Measurements from ENCODE around the gene PANK4. TPM values are rescaled to one million over a fixed set of nuclear protein-coding genes. Genes with fewer than 3 reads are reported as not detected.

The PANK4 gene
- 9.4 TPM for polyA plus RNA-seq (2013, experiment 1 of 2)
- polyA plus RNA-seq (2013, experiment 2 of 2), result 9.4 TPM

GRCh38 chr1:2525920-2526823 lies at the start of gene PANK4:
TSS of gene PANK4 (minus strand) at chr1:2526596. CDS start at chr1:2526587, 9 bp downstream.
- Histone ChIP-seq H3K23ac (ENCODE audit: low read length) (peak within 1 kb of the TSS; percentile 59), H2BK15ac (replicated peaks; ENCODE audit: low read depth) (no peak within 1 kb of the TSS), H4K5ac (ENCODE audit: low read length) (no peak within 1 kb of the TSS), H2AK5ac (ENCODE audit: low read length) (peak within 1 kb of the TSS; percentile 30), H3K18ac (ENCODE audit: low read length) (peak within 1 kb of the TSS; percentile 97), H3K4me2 (ENCODE audit: low read length) (peak within 1 kb of the TSS; percentile 84), H3K79me2 (ENCODE audit: control insufficient read depth, insufficient read depth, low read length) (peaks cover 36% of the 10 kb centered on the region), H3K36me3 (ENCODE audit: control insufficient read depth, insufficient read depth, low read length) (no peaks in the 10 kb centered on the region), H3K56ac (ENCODE audit: low read length) (peak within 1 kb of the TSS; percentile 96), H4K8ac (ENCODE audit: low read depth, low read length) (no peak within 1 kb of the TSS), H3K79me1 (ENCODE audit: low read length) (peaks cover 26% of the 10 kb centered on the region), H2BK5ac (ENCODE audit: low read length) (no peak within 1 kb of the TSS), H3K4me3 (ENCODE audit: low read length) (peak within 1 kb of the TSS; percentile 93), H3K9ac (ENCODE audit: low read length) (peak within 1 kb of the TSS; percentile 96), H3K4ac (ENCODE audit: low read depth, low read length) (peak within 1 kb of the TSS; percentile 71), H3K27me3 (ENCODE audit: insufficient read depth, low read length, poor library complexity) (peaks cover 20% of the 10 kb centered on the region), H2BK120ac (ENCODE audit: low read depth, low read length) (no peak within 1 kb of the TSS), H3K27ac (ENCODE audit: low read depth, low read length) (no peak within 1 kb of the TSS), H3K4me1 (ENCODE audit: control insufficient read depth, low read depth, low read length) (peaks cover 6% of the 10 kb centered on the region)
- no CpG with 5 or more reads among the region's 107 CpGs for WGBS (ENCODE audit: extremely low coverage, insufficient coverage, low lambda C conversion rate)
- peak; percentile 97 for DNase-seq

DNA sequence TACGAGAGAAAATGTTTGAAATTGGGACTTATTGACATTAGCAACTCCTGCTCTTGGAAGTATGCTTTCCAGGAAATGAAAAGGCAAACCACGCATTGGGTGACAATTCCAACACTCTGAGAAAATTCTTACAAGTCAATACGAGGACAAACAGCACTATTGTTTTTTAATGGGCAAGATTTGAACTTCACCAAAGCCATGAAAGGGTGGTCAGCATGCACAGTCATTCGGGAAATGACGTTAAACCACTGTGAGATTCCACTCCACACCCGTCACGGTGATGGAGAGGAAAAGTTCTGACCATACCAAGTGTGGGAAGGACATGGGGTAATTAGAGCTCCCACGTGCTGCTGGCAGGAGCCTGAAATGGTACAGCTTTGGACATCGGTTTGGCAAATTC lies 48.0 kb upstream of the PANK4 start:
- Histone ChIP-seq H3K27me3 (ENCODE audit: insufficient read depth, low read length, poor library complexity) (no peaks in the 10 kb centered on the region), H3K27ac (ENCODE audit: low read depth, low read length) (no peak overlapping the region), H3K4me2 (ENCODE audit: low read length) (no peak overlapping the region), H2BK15ac (replicated peaks; ENCODE audit: low read depth) (no peak overlapping the region), H4K8ac (ENCODE audit: low read depth, low read length) (no peak overlapping the region), H3K4me3 (ENCODE audit: low read length) (no peak overlapping the region), H3K56ac (ENCODE audit: low read length) (no peak overlapping the region), H3K36me3 (ENCODE audit: control insufficient read depth, insufficient read depth, low read length) (no peaks in the 10 kb centered on the region), H3K23ac (ENCODE audit: low read length) (no peak overlapping the region), H2BK5ac (ENCODE audit: low read length) (no peak overlapping the region), H3K79me2 (ENCODE audit: control insufficient read depth, insufficient read depth, low read length) (no peaks in the 10 kb centered on the region), H3K79me1 (ENCODE audit: low read length) (no peaks in the 10 kb centered on the region), H2AK5ac (ENCODE audit: low read length) (no peak overlapping the region), H3K4ac (ENCODE audit: low read depth, low read length) (no peak overlapping the region), H3K9ac (ENCODE audit: low read length) (no peak overlapping the region), H3K4me1 (ENCODE audit: control insufficient read depth, low read depth, low read length) (peaks cover 1% of the 10 kb centered on the region), H4K5ac (ENCODE audit: low read length) (no peak overlapping the region), H3K18ac (ENCODE audit: low read length) (no peak overlapping the region), H2BK120ac (ENCODE audit: low read depth, low read length) (no peak overlapping the region)
- no CpG with 5 or more reads among the region's 9 CpGs for WGBS (ENCODE audit: extremely low coverage, insufficient coverage, low lambda C conversion rate)
- DNase-seq, result no peak

- H2AK5ac ChIP-seq (ENCODE audit: low read length), result no peak overlapping the region
- WGBS (ENCODE audit: extremely low coverage, insufficient coverage, low lambda C conversion rate), result no CpG with 5 or more reads among the region's 8 CpGs
- H3K79me1 ChIP-seq (ENCODE audit: low read length), result no peaks in the 10 kb centered on the region
- H3K23ac ChIP-seq (ENCODE audit: low read length), result no peak overlapping the region
- no peaks in the 10 kb centered on the region for H3K27me3 ChIP-seq (ENCODE audit: insufficient read depth, low read length, poor library complexity)
- H2BK5ac ChIP-seq (ENCODE audit: low read length), result no peak overlapping the region
- H3K4me1 ChIP-seq (ENCODE audit: control insufficient read depth, low read depth, low read length), result peaks cover 1% of the 10 kb centered on the region
- no peak overlapping the region for H3K4ac ChIP-seq (ENCODE audit: low read depth, low read length)
- H3K9ac ChIP-seq (ENCODE audit: low read length), result no peak overlapping the region
- H3K18ac ChIP-seq (ENCODE audit: low read length), result no peak overlapping the region
- DNase-seq, result no peak
- no peak overlapping the region for H3K4me3 ChIP-seq (ENCODE audit: low read length)
- H3K56ac ChIP-seq (ENCODE audit: low read length), result no peak overlapping the region
- H3K36me3 ChIP-seq (ENCODE audit: control insufficient read depth, insufficient read depth, low read length), result no peaks in the 10 kb centered on the region
- H3K4me2 ChIP-seq (ENCODE audit: low read length), result no peak overlapping the region
- no peak overlapping the region for H4K5ac ChIP-seq (ENCODE audit: low read length)
- no peak overlapping the region for H4K8ac ChIP-seq (ENCODE audit: low read depth, low read length)
- no peaks in the 10 kb centered on the region for H3K79me2 ChIP-seq (ENCODE audit: control insufficient read depth, insufficient read depth, low read length)
- H2BK120ac ChIP-seq (ENCODE audit: low read depth, low read length), result no peak overlapping the region
- no peak overlapping the region for H3K27ac ChIP-seq (ENCODE audit: low read depth, low read length)
- H2BK15ac ChIP-seq (replicated peaks; ENCODE audit: low read depth), result no peak overlapping the region
Observed at GRCh38 chr1:2573250-2573920, 47.0 kb upstream of the PANK4 start.

DNA sequence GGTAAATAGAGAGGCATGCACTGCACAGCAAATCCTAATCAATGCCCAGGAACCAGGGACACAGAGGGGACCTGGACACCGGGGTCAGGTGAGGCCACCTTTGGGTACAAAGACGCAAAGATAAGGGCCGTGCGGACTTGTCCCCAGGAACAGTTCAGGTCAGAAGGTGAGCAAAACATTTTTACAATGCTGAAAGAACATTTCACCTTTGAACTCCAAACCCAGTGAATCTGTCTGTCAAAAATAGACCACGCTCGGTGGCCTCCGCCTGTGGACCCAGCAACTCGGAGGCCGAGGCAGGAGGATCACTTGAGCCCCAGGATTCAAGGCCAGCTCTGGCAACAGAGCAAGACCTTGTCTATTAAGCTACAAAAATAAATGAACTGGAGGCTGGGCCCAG lies 45.0 kb upstream of the PANK4 start:
- no CpG with 5 or more reads among the region's 9 CpGs for WGBS (ENCODE audit: extremely low coverage, insufficient coverage, low lambda C conversion rate)
- Histone ChIP-seq H3K36me3 (ENCODE audit: control insufficient read depth, insufficient read depth, low read length) (no peaks in the 10 kb centered on the region), H3K18ac (ENCODE audit: low read length) (no peak overlapping the region), H4K8ac (ENCODE audit: low read depth, low read length) (no peak overlapping the region), H3K4me3 (ENCODE audit: low read length) (no peak overlapping the region), H3K79me2 (ENCODE audit: control insufficient read depth, insufficient read depth, low read length) (no peaks in the 10 kb centered on the region), H3K4me2 (ENCODE audit: low read length) (no peak overlapping the region), H2BK5ac (ENCODE audit: low read length) (no peak overlapping the region), H4K5ac (ENCODE audit: low read length) (no peak overlapping the region), H3K56ac (ENCODE audit: low read length) (no peak overlapping the region), H3K9ac (ENCODE audit: low read length) (no peak overlapping the region), H3K27ac (ENCODE audit: low read depth, low read length) (no peak overlapping the region), H3K79me1 (ENCODE audit: low read length) (no peaks in the 10 kb centered on the region), H3K23ac (ENCODE audit: low read length) (no peak overlapping the region), H3K4ac (ENCODE audit: low read depth, low read length) (no peak overlapping the region), H2BK15ac (replicated peaks; ENCODE audit: low read depth) (no peak overlapping the region), H2AK5ac (ENCODE audit: low read length) (no peak overlapping the region), H3K27me3 (ENCODE audit: insufficient read depth, low read length, poor library complexity) (no peaks in the 10 kb centered on the region), H2BK120ac (ENCODE audit: low read depth, low read length) (no peak overlapping the region), H3K4me1 (ENCODE audit: control insufficient read depth, low read depth, low read length) (no peaks in the 10 kb centered on the region)
- DNase-seq, result no peak

DNA sequence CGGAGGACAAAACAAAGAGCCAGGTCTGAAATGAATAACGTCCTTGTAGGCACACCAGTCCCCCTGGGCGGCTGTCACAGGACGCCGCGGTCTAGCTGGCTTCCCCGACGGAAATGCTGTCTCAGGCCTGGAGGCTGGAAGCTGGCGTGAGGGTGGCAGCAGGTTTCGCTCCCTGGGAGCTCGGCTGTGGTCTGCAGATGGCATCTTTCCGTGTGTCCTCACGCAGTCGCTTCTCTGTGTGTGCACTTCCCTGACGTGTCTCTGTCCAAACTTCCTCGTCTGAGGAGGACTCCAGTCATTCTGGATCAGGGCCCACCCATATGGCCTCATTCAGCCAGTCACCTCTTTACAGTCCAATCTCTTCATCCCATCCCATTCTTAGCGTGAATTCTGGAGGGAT lies 43.9 kb upstream of the PANK4 start:
- Histone ChIP-seq H3K79me2 (ENCODE audit: control insufficient read depth, insufficient read depth, low read length) (no peaks in the 10 kb centered on the region), H3K36me3 (ENCODE audit: control insufficient read depth, insufficient read depth, low read length) (no peaks in the 10 kb centered on the region)

More for the DNA sequence above, 43.9 kb upstream of the PANK4 start:
- Histone ChIP-seq H4K5ac (ENCODE audit: low read length) (no peak overlapping the region), H3K18ac (ENCODE audit: low read length) (no peak overlapping the region), H2BK5ac (ENCODE audit: low read length) (no peak overlapping the region), H3K4me2 (ENCODE audit: low read length) (no peak overlapping the region), H3K4me3 (ENCODE audit: low read length) (no peak overlapping the region), H3K27ac (ENCODE audit: low read depth, low read length) (no peak overlapping the region), H2BK15ac (replicated peaks; ENCODE audit: low read depth) (no peak overlapping the region), H2AK5ac (ENCODE audit: low read length) (no peak overlapping the region), H3K4ac (ENCODE audit: low read depth, low read length) (no peak overlapping the region), H4K8ac (ENCODE audit: low read depth, low read length) (no peak overlapping the region), H3K79me1 (ENCODE audit: low read length) (no peaks in the 10 kb centered on the region), H3K56ac (ENCODE audit: low read length) (no peak overlapping the region), H3K4me1 (ENCODE audit: control insufficient read depth, low read depth, low read length) (no peaks in the 10 kb centered on the region), H3K23ac (ENCODE audit: low read length) (no peak overlapping the region), H3K27me3 (ENCODE audit: insufficient read depth, low read length, poor library complexity) (no peaks in the 10 kb centered on the region), H2BK120ac (ENCODE audit: low read depth, low read length) (no peak overlapping the region), H3K9ac (ENCODE audit: low read length) (no peak overlapping the region)
- no CpG with 5 or more reads among the region's 17 CpGs for WGBS (ENCODE audit: extremely low coverage, insufficient coverage, low lambda C conversion rate)
- DNase-seq, result no peak

All from mesendoderm (in vitro differentiated cells).